WI38 (cell line): ENCODE data around the gene LPP.

Experiments
- H3K4me3 ChIP-seq: 2 replicates; pipeline ENCODE4 v1.5.1; 2011; ENCODE audit warnings: low read depth, mild to moderate bottlenecking, control low read depth, low read length
- CTCF ChIP-seq: IDR thresholded peaks from 2 replicates; pipeline ENCODE4 v1.5.1; 2012; ENCODE audit warnings: low read depth, mild to moderate bottlenecking, control low read depth, low read length

Gene LPP

GRCh38 chr3:188306435-188307005, 152.6 kb downstream of the LPP start:
- no peak overlapping the region for H3K4me3 ChIP-seq
- TF ChIP-seq CTCF, result no peak

GRCh38 chr3:188309437-188310269, 155.7 kb downstream of the LPP start:
- no peak for TF ChIP-seq CTCF
- H3K4me3 ChIP-seq, result no peak overlapping the region

GRCh38 chr3:188310270-188310710, 156.3 kb downstream of the LPP start:
- H3K4me3 ChIP-seq, result no peak overlapping the region
- no peak for TF ChIP-seq CTCF

- H3K4me3 ChIP-seq, result no peak overlapping the region
- no peak for TF ChIP-seq CTCF
These were observed 161.6 kb downstream of the LPP start for GRCh38 chr3:188315553-188315952.

- no peak overlapping the region for H3K4me3 ChIP-seq
- TF ChIP-seq CTCF, result no peak
These were observed 162.2 kb downstream of the LPP start for GRCh38 chr3:188316021-188316722.

- no peak overlapping the region for H3K4me3 ChIP-seq
- no peak for TF ChIP-seq CTCF
These were observed 162.7 kb downstream of the LPP start for GRCh38 chr3:188316723-188317070.

- TF ChIP-seq CTCF, result no peak
- no peak overlapping the region for H3K4me3 ChIP-seq
These were observed 165.6 kb downstream of the LPP start for GRCh38 chr3:188319569-188319968.
